OCI-LY7 (cell line): ENCODE data around the gene TBC1D21. TPM values are rescaled to one million over a fixed set of nuclear protein-coding genes. Genes with fewer than 3 reads are reported as not detected.

Experiments used
- BruUV-seq: library from RNA; stranded (reverse); fragments of 400-500 nt; replicated peaks from 2 replicates; lab custom pipeline; 2021; lab: Mats Ljungman, UMichigan
- CTCF ChIA-PET: fragments of 300-600 bp; sonication (Branson Sonifier 250); formaldehyde crosslinking; loops from one replicate; lab custom pipeline; 2022; ENCODE audit warnings: antibody characterized with exemption; ENCODE audit not compliant: unreplicated experiment; lab: Charles Lee
- POLR2A ChIA-PET: fragments of 300-600 bp; sonication (Branson Sonifier 250); formaldehyde crosslinking; loops from one replicate; lab custom pipeline; 2022; ENCODE audit warnings: antibody characterized with exemption; lab: Charles Lee
- DNase-seq: peaks from one replicate; pipeline ENCODE4 v3.0.0-alpha.2; 2015; ENCODE audit warnings: low spot score
- H2AFZ ChIP-seq: fragments of 200-600 bp; sonication (generic), shearing (Covaris generic); 2 replicates; pipeline ENCODE4 v1.6.1; 2014; ENCODE audit warnings: mild to moderate bottlenecking, antibody characterized with exemption, low read length, moderate library complexity
- H3K27ac ChIP-seq: fragments of 200-600 bp; sonication (generic); 2 replicates; pipeline ENCODE4 v1.5.1; 2014; ENCODE audit warnings: mixed run types, low read depth, mild to moderate bottlenecking, moderate library complexity, low read length, inconsistent platforms; ENCODE audit not compliant: poor library complexity, severe bottlenecking
- H3K36me3 ChIP-seq: fragments of 200-600 bp; sonication (generic); 2 replicates; pipeline ENCODE4 v1.6.1; 2014; ENCODE audit warnings: mild to moderate bottlenecking, antibody characterized with exemption, low read length, moderate library complexity, mixed read lengths; ENCODE audit not compliant: insufficient read depth
- H3K4me1 ChIP-seq: fragments of 200-600 bp; sonication (generic); 2 replicates; pipeline ENCODE4 v1.5.1; 2014; ENCODE audit warnings: mild to moderate bottlenecking, low read length; ENCODE audit not compliant: insufficient read depth, poor library complexity, severe bottlenecking
- H3K4me2 ChIP-seq: fragments of 200-600 bp; sonication (generic); 2 replicates; pipeline ENCODE4 v1.6.1; 2014; ENCODE audit warnings: mild to moderate bottlenecking, low read length
- H3K4me3 ChIP-seq: fragments of 200-600 bp; sonication (generic); 2 replicates; pipeline ENCODE4 v1.5.1; 2014; ENCODE audit warnings: mild to moderate bottlenecking, low read depth, low read length; ENCODE audit not compliant: poor library complexity, severe bottlenecking
- H3K79me2 ChIP-seq: fragments of 200-600 bp; sonication (generic); 2 replicates; pipeline ENCODE4 v1.6.1; 2016; ENCODE audit warnings: low read depth, mild to moderate bottlenecking, low read length, moderate library complexity, mixed read lengths; ENCODE audit not compliant: insufficient read depth
- H3K9me2 ChIP-seq: fragments of 200-600 bp; sonication (generic); 2 replicates; pipeline ENCODE4 v1.6.1; 2016; ENCODE audit warnings: mild to moderate bottlenecking, low read length, mixed read lengths; ENCODE audit not compliant: insufficient read depth
- H3K9me3 ChIP-seq: fragments of 200-600 bp; sonication (generic); 2 replicates; pipeline ENCODE4 v1.6.1; 2014; ENCODE audit warnings: mild to moderate bottlenecking, mixed run types, low read length, mixed read lengths
- H4K20me1 ChIP-seq: fragments of 200-600 bp; sonication (generic); 2 replicates; pipeline ENCODE4 v1.6.1; 2014; ENCODE audit warnings: mild to moderate bottlenecking, antibody characterized with exemption, low read length, moderate library complexity, mixed read lengths; ENCODE audit not compliant: insufficient read depth
- EZH2phosphoT487 ChIP-seq: fragments of 200-600 bp; sonication (generic); IDR thresholded peaks from 2 replicates; pipeline ENCODE4 v1.6.1; 2018; ENCODE audit warnings: low read depth, borderline replicate concordance, mild to moderate bottlenecking, mixed run types, antibody characterized with exemption, low read length, moderate library complexity, mixed read lengths
- intact Hi-C: fragments of 100-400 bp; cut with micrococcal nuclease; formaldehyde crosslinking; loops from one replicate; pipeline ENCODE4 v1.10.0; 2022; ENCODE audit not compliant: unreplicated experiment
- total RNA-seq, 2 experiments: library from RNA; depleted of rRNA in 1 of 2; stranded (reverse); fragments of >200 nt in 1 of 2; shearing (Covaris generic) in 1 of 2; gene quantifications; 2 replicates each; pipeline ENCODE4 v1.2.3, GENCODE V29; 2014 to 2022
- TF ChIP-seq, protein P1 (sequence below): fragments of 200-600 bp; sonication (generic); conservative IDR thresholded peaks from 2 replicates; pipeline ENCODE4 v1.5.1; 2014; ENCODE audit warnings: mild to moderate bottlenecking, antibody characterized with exemption, low read length, moderate library complexity, mixed read lengths

Gene TBC1D21
- total RNA-seq, 2 experiments from 2014 or later: not detected

DNA sequence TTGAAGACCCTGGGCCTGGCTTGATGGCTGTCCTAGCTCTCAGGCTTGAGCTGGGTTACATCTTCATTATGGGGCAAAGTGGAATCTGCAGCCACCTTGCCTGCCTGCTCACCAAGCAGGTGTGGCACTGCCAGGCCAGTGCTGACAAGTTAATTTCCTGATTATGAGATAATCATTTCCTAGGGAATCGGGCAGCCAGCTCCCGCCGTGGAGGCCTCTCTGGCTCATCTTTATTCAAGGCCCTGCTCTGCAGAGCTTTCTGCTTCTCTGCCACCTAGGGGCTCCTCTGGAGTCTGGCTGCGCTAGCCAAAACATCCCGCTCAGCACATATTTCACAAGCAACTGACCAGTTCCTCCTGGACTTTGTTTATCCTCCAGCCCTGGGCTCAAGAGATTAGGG lies 62.8 kb downstream of the TBC1D21 start:
- Histone ChIP-seq H2AFZ (no peak overlapping the region), H3K4me3 (no peak overlapping the region), H3K27ac (no peak overlapping the region), H3K79me2 (no peaks in the 10 kb centered on the region), H3K4me1 (no peaks in the 10 kb centered on the region), H3K4me2 (no peak overlapping the region), H3K9me3 (no peaks in the 10 kb centered on the region), H3K36me3 (no peaks in the 10 kb centered on the region), H3K9me2 (no peaks in the 10 kb centered on the region), H4K20me1 (no peaks in the 10 kb centered on the region)
- BruUV-seq: no TSS peak
- POLR2A ChIA-PET: no interaction called here
- CTCF ChIA-PET: interaction anchor here (0.6 kb wide), 2 partner anchors 14 kb away, joined by 3 to 5 read pairs; no protein-coding TSS in a partner anchor
- intact Hi-C loops: no loop called here
- TF ChIP-seq, protein P1, sequence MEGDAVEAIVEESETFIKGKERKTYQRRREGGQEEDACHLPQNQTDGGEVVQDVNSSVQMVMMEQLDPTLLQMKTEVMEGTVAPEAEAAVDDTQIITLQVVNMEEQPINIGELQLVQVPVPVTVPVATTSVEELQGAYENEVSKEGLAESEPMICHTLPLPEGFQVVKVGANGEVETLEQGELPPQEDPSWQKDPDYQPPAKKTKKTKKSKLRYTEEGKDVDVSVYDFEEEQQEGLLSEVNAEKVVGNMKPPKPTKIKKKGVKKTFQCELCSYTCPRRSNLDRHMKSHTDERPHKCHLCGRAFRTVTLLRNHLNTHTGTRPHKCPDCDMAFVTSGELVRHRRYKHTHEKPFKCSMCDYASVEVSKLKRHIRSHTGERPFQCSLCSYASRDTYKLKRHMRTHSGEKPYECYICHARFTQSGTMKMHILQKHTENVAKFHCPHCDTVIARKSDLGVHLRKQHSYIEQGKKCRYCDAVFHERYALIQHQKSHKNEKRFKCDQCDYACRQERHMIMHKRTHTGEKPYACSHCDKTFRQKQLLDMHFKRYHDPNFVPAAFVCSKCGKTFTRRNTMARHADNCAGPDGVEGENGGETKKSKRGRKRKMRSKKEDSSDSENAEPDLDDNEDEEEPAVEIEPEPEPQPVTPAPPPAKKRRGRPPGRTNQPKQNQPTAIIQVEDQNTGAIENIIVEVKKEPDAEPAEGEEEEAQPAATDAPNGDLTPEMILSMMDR: no peak
- TF ChIP-seq EZH2phosphoT487: no peak
- DNase-seq: no peak

DNA sequence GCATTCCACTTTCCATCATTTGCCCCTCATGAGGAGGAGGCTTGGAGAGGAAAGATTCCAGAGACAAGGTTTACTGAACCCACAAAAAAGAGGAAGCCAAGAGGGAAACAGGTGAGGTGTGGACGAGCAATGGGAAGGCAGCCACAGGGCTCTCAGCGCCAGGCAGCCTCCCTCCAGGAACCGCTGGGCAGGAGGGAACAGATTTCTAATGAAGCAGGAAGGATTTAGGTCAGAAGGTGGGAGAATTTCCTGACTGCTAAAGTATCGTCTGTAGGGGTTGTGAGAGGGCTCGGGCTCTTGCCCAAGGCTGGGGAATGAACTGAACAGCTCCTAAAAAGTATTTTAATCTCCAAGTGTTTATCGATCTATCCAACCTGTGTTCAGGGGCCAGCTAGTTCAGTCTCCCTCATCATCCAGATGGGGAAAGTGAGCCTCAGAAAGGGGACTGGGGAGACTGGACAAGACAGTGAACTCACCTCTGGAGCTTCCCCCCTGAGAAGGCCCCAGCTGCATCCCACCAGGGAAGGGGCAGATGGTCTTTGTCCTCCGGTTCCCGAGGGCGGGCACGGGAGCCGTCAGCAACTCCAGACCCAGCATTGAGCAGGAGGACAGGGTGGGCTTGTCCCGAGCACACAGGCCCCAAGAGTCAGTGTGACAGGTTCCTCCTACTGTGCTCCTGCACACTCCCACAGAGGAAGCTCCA lies 63.4 kb downstream of the TBC1D21 start:
- POLR2A ChIA-PET: no interaction called here
- H4K20me1 ChIP-seq: no peaks in the 10 kb centered on the region
- no peak overlapping the region for H3K27ac ChIP-seq
- DNase-seq: no peak
- no peak overlapping the region for H3K4me3 ChIP-seq
- H3K79me2 ChIP-seq: no peaks in the 10 kb centered on the region
- no peaks in the 10 kb centered on the region for H3K9me2 ChIP-seq
- H3K4me1 ChIP-seq: no peaks in the 10 kb centered on the region
- H3K9me3 ChIP-seq: no peaks in the 10 kb centered on the region
- no peak overlapping the region for H2AFZ ChIP-seq
- BruUV-seq: no TSS peak
- TF ChIP-seq, protein P1: no peak
- TF ChIP-seq EZH2phosphoT487: no peak
- H3K4me2 ChIP-seq: no peak overlapping the region
- intact Hi-C loops: no loop called here
- H3K36me3 ChIP-seq: no peaks in the 10 kb centered on the region
- CTCF ChIA-PET: no interaction called here

DNA sequence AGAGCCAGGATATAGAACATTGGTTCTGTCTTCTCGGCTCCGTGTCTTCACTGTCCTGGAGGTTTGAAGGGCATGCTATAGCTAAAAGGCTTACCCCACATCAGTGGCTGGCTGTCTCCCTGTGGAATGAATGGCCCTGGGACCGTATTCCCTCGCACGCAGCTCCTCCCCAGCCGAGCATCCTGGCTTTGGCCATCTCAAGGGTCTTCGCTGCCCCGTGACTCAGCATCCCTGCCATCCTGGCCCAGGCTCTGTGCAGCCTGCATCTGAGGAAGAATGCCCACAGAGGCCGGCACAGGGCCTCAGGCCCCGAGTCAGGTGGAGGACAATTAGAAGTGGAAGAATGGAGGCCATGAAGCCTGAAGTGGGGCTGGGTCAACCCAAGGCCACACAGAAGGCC lies 63.9 kb downstream of the TBC1D21 start:
- Histone ChIP-seq H3K27ac (no peak overlapping the region), H3K4me1 (no peaks in the 10 kb centered on the region), H3K4me2 (no peak overlapping the region), H3K36me3 (no peaks in the 10 kb centered on the region), H3K9me3 (no peaks in the 10 kb centered on the region), H3K9me2 (no peaks in the 10 kb centered on the region), H2AFZ (no peak overlapping the region), H3K4me3 (no peak overlapping the region), H3K79me2 (no peaks in the 10 kb centered on the region), H4K20me1 (no peaks in the 10 kb centered on the region)
- TF ChIP-seq, protein P1: no peak
- no peak for TF ChIP-seq EZH2phosphoT487
- DNase-seq: no peak
- ChIA-PET CTCF (no interaction called here), POLR2A (no interaction called here)
- BruUV-seq: no TSS peak
- intact Hi-C loops: no loop called here
